Right atrium auricular region (tissue), 2 donors: ENCODE results near the gene HS3ST6. TPM values are rescaled to one million over a fixed set of nuclear protein-coding genes. Genes with fewer than 3 reads are reported as not detected.

ENCODE experiments used
- DNase-seq: peaks from one replicate; pipeline ENCODE4 v3.0.0-alpha.2; 2019; ENCODE audit warnings: low spot score
- H3K27ac ChIP-seq, 2 donors: fragments of 200-600 bp; sonication (generic); 1 replicate in 1 of 2; 2 replicates in 1 of 2; pipeline ENCODE4 v1.5.1; 2016 to 2019
- H3K27me3 ChIP-seq, 2 donors: fragments of 200-600 bp; sonication (generic); one replicate each; pipeline versions ENCODE4 v1.5.1 to v1.6.0; 2017 to 2019
- H3K36me3 ChIP-seq: fragments of 200-600 bp; sonication (generic); one replicate; pipeline ENCODE4 v1.5.1; 2016
- H3K4me1 ChIP-seq, 2 donors: fragments of 200-600 bp; sonication (generic); one replicate each; pipeline versions ENCODE4 v1.5.1 to v1.6.0; 2017 to 2019
- H3K4me3 ChIP-seq, 2 donors: fragments of 200-600 bp; sonication (generic); 1 replicate in 1 of 2; 2 replicates in 1 of 2; pipeline ENCODE4 v1.5.1; 2017 to 2019; ENCODE audit warnings: mild to moderate bottlenecking in 1 of 2, moderate library complexity in 1 of 2
- H3K9me3 ChIP-seq, 2 donors: fragments of 200-600 bp; sonication (generic); one replicate each; pipeline ENCODE4 v1.5.1; 2019
- CTCF ChIP-seq, 2 donors: fragments of 200-600 bp; sonication (generic); IDR thresholded peaks; one replicate each; pipeline ENCODE4 v1.5.1; 2019; ENCODE audit warnings: antibody characterized with exemption in 2 of 2
- total RNA-seq, 2 donors: library from RNA; depleted of rRNA; stranded (reverse); fragments of >200 nt; gene quantifications; one replicate each; pipeline ENCODE4 v1.1.0, GENCODE V29; 2016

HS3ST6 gene
- total RNA-seq, 2 donors from 2014 or later, result not detected

DNA sequence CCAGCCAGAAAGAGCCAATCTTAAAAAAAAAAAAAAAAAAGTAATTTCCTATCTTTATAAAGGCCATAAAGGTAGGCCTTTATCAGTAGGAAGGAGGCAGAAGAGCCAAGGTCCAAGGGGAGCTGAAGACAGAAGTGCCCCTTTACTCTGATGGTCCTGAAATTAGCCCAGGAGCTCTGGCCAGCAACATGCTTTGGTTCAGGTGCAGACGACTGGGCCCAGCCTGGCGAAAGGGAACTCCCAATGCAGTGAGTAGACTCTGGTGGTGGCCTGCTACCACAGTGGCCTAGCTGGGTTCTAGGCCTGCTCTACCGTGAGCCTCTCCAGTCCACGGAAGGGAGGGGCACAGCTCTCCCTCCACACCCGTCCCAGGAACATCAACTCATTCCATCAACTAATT lies 23.1 kb downstream of the HS3ST6 start:
- Histone ChIP-seq H3K4me3 (no peak overlapping the region), H3K36me3 (no peaks in the 10 kb centered on the region), H3K4me1 (no peaks in the 10 kb centered on the region), H3K27ac (no peak overlapping the region), H3K27me3 (no peaks in the 10 kb centered on the region), H3K9me3 (no peaks in the 10 kb centered on the region)
- TF ChIP-seq CTCF (IDR thresholded peaks at IDR 0.05), result no peak
- no peak for DNase-seq

DNA sequence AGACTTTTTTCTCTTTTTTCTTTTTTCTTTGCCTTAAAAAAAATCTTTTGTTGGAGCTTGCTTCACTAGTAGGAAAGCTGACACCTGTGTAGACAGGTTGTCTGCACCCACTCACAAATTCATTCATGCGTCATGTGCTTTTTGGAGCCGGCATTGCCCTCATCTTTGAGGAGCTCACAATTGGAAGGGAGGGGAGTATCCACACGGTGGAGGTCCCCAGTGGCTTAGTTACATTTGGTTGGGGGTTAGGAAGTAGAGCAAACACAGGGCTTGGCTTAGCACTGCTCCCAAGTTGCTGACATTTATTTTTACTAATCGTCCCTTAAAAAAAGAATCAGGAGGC lies 27.5 kb downstream of the HS3ST6 start:
- Histone ChIP-seq H3K36me3 (no peaks in the 10 kb centered on the region), H3K27me3 (no peaks in the 10 kb centered on the region), H3K9me3 (no peaks in the 10 kb centered on the region), H3K4me1 (no peaks in the 10 kb centered on the region), H3K27ac (no peak overlapping the region), H3K4me3 (no peak overlapping the region)
- TF ChIP-seq CTCF (IDR thresholded peaks at IDR 0.05), result no peak
- no peak for DNase-seq

- H3K4me3 ChIP-seq, result no peak overlapping the region
Observed at GRCh38 chr16:1890024-1890707, 28.0 kb downstream of the HS3ST6 start.

DNA sequence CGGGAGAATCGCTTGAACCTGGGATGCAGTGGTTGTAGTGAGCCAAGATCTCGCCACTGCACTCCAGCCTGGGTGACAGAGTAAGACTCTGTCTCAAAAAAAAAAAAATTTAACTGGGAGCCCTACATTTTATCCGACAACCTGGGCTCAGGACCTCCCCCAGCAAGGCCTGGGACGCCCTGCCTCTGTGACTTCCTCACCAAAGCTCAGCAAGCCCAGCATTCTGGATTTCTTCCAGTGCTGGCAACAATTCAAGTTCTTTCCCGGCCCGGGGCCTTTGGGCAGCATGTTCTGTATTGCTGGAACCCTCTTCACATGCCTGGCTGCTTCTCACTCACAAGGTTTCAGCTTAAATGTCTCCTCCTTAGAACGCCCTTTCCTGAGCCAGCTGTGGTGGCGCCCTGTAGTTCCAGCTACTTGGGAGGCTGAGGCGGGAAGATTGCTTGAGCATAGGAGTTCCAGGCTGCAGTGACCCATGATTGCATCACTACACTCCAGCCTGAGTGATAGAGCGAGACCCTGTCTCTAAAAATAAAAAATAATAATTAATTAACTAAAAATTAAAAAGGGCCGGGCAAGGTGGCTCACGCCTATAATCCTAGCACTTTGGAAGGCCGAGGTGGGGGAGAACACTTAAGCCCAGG lies 30.4 kb downstream of the HS3ST6 start:
- Histone ChIP-seq H3K4me1 (no peaks in the 10 kb centered on the region), H3K9me3 (no peaks in the 10 kb centered on the region), H3K4me3 (no peak overlapping the region), H3K36me3 (no peaks in the 10 kb centered on the region), H3K27ac (no peak overlapping the region), H3K27me3 (no peaks in the 10 kb centered on the region)
- TF ChIP-seq CTCF (IDR thresholded peaks at IDR 0.05), result no peak
- DNase-seq, result no peak

More at GRCh38 chr16:1890024-1890707, 28.0 kb downstream of the HS3ST6 start:
- Histone ChIP-seq H3K4me1 (no peaks in the 10 kb centered on the region), H3K27me3 (no peaks in the 10 kb centered on the region), H3K36me3 (no peaks in the 10 kb centered on the region), H3K27ac (no peak overlapping the region), H3K9me3 (no peaks in the 10 kb centered on the region)
- DNase-seq, result no peak
- TF ChIP-seq CTCF (IDR thresholded peaks at IDR 0.05), result no peak

DNA sequence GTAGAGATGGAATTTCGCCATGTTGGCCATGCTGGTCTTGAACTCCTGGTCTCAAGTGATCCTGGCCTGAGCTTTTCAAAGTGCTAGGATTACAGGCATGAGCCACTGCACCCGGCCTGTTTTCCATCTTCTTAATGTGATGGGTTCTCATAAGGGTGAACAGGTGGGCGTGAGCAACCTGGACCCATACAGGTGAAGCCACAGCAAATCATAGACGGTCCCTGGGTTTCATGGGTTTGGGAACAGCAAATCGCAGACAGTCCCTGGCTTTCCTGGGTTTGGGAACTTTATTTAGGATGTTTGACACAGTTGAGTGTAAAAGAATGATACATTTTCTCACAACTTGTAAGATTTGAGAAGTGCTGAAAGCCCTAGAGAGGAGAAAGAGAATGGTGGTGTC lies 33.3 kb downstream of the HS3ST6 start:
- H3K27ac ChIP-seq, result no peak overlapping the region
- H3K4me1 ChIP-seq, result no peaks in the 10 kb centered on the region
- H3K4me3 ChIP-seq, result no peak overlapping the region
- no peaks in the 10 kb centered on the region for H3K9me3 ChIP-seq
- TF ChIP-seq CTCF (IDR thresholded peaks at IDR 0.05), result no peak
- H3K27me3 ChIP-seq, result no peaks in the 10 kb centered on the region
- no peaks in the 10 kb centered on the region for H3K36me3 ChIP-seq
- no peak for DNase-seq
